Heart left ventricle (tissue), 13 donors: ENCODE measurements around the gene NAALADL1.

Experiments used
- CTCF ChIP-seq, 12 donors: fragments of 200-600 bp; sonication (generic) in 4 of 12; IDR thresholded peaks; one replicate each; pipeline versions ENCODE4 v1.5.0 to v1.8.0; 2018 to 2022; ENCODE audit warnings: antibody characterized with exemption in 12 of 12, mild to moderate bottlenecking in 5 of 12
- POLR2A ChIP-seq, 2 donors: fragments of 450-650 bp; IDR thresholded peaks; one replicate each; pipeline ENCODE4 v1.6.1; 2017; ENCODE audit warnings: antibody characterized with exemption in 2 of 2, mild to moderate bottlenecking in 2 of 2, moderate library complexity in 2 of 2
- donor health status: ischemic (EF 13 %, LVEDD 7.1; RV severe dilation, severe dysfunction).
- donor health status: DM: no; HTN: yes; CAD: no.
- donor health status: DM: no; HTN: no; CAD: no.
- donor health status: ischemic (EF 25% LVEDD 6.9; RV normal size, moderate dysfunction).
- donor health status: ischemic (EF 25% LVEDD 5.7; RV mildly dilated, moderate dysfunction).
- donor health status: ischemic (EF 35%, LVEDD 5.7; RV mildly dilated, moderate dysfunction).
- donor health status: nonischemic (EF 11% LVEDD 7.7; RV severe dilation, severe dysfunction).
- donor health status: DM: yes; HTN: yes; CAD: no.
- donor health status: PGD.
- donor health status: ischemic (EF 29% LVEDD 5.4; RV normal size, mild dysfunction).
- donor health status: nonischemic (EF 23%, LVEDD 6.1; RV moderate dilation, normal function).

GRCh38 chr11:65083134-65083833, 24.9 kb upstream of the NAALADL1 start:
- no peak for TF ChIP-seq CTCF (IDR thresholded peaks at IDR 0.05)
- no peak for TF ChIP-seq POLR2A (IDR thresholded peaks at IDR 0.05)
